Measurements from ENCODE around the gene TUBB1.
"Not testable (repeated sequence)": the region's sequence is repeated elsewhere in the genome, so short reads cannot be mapped to it uniquely, and the experiment has no call there.

Gene TUBB1

GRCh38 chr20:59024111-59024530 is 4.9 kb downstream of the TUBB1 start:
- no peak for DNase-seq

GRCh38 chr20:59025086-59025485 is 5.9 kb downstream of the TUBB1 start:
- no peak for DNase-seq

GRCh38 chr20:59025511-59025910 is 6.3 kb downstream of the TUBB1 start:
- DNase-seq, result no peak

- no peak for DNase-seq
Observed at GRCh38 chr20:59026904-59027740, 7.9 kb downstream of the TUBB1 start.

- DNase-seq, result no peak
Observed at GRCh38 chr20:59027741-59028320, 8.6 kb downstream of the TUBB1 start.

- no peak for DNase-seq
Observed at GRCh38 chr20:59028812-59029211, 9.6 kb downstream of the TUBB1 start.

- DNase-seq, result no peak
Observed at GRCh38 chr20:59030911-59031563, 11.8 kb downstream of the TUBB1 start.

GRCh38 chr20:59031564-59032022 is 12.4 kb downstream of the TUBB1 start:
- peak in 1 of 2 experiments; percentile 21 for DNase-seq

- peak; percentile 98 to 99 for DNase-seq
Observed at GRCh38 chr20:59032023-59032712, 12.9 kb downstream of the TUBB1 start, which contains the start of gene ATP5F1E. Gene ATP5F1E, minus strand, starts transcription at chr20:59032335. Its CDS starts 84 bp downstream, at chr20:59032251.

GRCh38 chr20:59032713-59033059 is 13.5 kb downstream of the TUBB1 start:
- peak; percentile 74 to 79 for DNase-seq

GRCh38 chr20:59033093-59033492 is 13.9 kb downstream of the TUBB1 start:
- no peak for DNase-seq

- DNase-seq, result no peak
Observed at GRCh38 chr20:59033616-59034165, 14.5 kb downstream of the TUBB1 start.

- no peak for DNase-seq
Observed at GRCh38 chr20:59035381-59035780, 16.2 kb downstream of the TUBB1 start.

- no peak for DNase-seq
Observed at GRCh38 chr20:59037386-59037785, 18.2 kb downstream of the TUBB1 start.

GRCh38 chr20:59039233-59039632 is 20.0 kb downstream of the TUBB1 start:
- no peak for DNase-seq

GRCh38 chr20:59040667-59041066 is 21.4 kb downstream of the TUBB1 start:
- no peak for DNase-seq

GRCh38 chr20:59041487-59041886 is 22.3 kb downstream of the TUBB1 start:
- not testable (repeated sequence) for DNase-seq

- DNase-seq, result peak; percentile 13 to 57
Observed at GRCh38 chr20:59042151-59042795, 23.0 kb downstream of the TUBB1 start, which contains the start of gene PRELID3B. Gene PRELID3B, minus strand, starts transcription at chr20:59042786. Its CDS starts 56 bp downstream, at chr20:59042730.

GRCh38 chr20:59042796-59043631 is 23.8 kb downstream of the TUBB1 start:
- peak; percentile 96 to 98 for DNase-seq

- DNase-seq, result no peak
Observed at GRCh38 chr20:59043698-59044097, 24.5 kb downstream of the TUBB1 start.

- DNase-seq, result no peak
Observed at GRCh38 chr20:59044295-59044694, 25.1 kb downstream of the TUBB1 start.

Measured in SHP77 (cell line).